SK-N-MC (cell line): ENCODE results near the gene AHDC1.

Experiments used
- EZH2 ChIP-seq: fragments of 200-600 bp; sonication (generic); IDR thresholded peaks from one replicate; pipeline ENCODE4 v1.6.1; 2017; ENCODE audit warnings: antibody characterized with exemption
- POLR2AphosphoS5 ChIP-seq: IDR thresholded peaks from 2 replicates; pipeline ENCODE4 v1.6.1; 2012; ENCODE audit warnings: mild to moderate bottlenecking, low read depth, low read length, borderline replicate concordance

DNA sequence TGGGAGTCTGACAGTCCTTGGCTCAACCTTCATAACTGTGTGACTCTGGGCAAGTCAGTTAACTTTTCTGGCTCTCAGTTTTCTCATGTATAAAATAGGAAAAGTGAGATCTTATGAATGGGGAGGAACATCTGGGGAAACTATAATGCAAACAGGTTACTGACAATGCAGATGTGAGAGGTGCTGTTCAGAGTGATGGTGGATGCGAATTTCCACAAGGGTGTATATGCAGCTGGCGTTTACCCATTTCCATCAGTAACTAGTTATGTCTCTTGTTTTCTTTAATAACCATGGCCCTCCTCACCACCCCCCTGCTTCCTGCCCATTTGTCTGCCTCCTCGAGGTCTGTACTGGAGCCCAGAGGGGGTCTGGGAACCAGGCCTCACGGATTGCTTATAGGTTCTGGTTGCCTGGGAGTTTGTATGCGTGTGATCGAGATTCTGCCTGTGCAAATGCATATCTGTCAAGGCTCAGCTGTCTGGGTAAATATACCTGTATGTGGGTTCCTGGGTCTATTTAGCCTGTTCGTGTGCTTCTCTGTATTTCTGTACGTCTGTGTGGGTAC lies 44.4 kb downstream of the AHDC1 start:
- TF ChIP-seq POLR2AphosphoS5 = no peak
- TF ChIP-seq EZH2 = no peak
